ENCODE data around the gene HAND1.

The HAND1 gene

DNA sequence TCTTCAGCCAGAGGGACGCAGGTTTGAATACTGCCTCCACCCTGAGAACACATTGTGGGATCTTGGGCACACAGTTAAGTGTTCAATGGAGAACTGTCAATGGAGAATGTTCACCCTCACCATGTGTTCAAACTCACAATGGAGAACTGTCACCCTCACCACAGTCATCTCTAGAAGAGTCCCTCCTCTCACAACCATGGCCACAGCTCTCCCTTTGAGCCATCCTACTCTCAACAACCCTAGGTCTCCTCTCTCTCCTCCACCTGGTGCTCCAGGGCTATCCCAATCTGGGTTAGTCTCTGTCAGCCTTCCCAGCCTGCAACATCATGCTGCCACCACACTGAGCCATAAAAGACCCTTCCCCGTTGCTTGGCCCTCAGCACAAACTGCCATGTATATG is 36.3 kb upstream of the HAND1 start:
- TF ChIP-seq, protein P1, sequence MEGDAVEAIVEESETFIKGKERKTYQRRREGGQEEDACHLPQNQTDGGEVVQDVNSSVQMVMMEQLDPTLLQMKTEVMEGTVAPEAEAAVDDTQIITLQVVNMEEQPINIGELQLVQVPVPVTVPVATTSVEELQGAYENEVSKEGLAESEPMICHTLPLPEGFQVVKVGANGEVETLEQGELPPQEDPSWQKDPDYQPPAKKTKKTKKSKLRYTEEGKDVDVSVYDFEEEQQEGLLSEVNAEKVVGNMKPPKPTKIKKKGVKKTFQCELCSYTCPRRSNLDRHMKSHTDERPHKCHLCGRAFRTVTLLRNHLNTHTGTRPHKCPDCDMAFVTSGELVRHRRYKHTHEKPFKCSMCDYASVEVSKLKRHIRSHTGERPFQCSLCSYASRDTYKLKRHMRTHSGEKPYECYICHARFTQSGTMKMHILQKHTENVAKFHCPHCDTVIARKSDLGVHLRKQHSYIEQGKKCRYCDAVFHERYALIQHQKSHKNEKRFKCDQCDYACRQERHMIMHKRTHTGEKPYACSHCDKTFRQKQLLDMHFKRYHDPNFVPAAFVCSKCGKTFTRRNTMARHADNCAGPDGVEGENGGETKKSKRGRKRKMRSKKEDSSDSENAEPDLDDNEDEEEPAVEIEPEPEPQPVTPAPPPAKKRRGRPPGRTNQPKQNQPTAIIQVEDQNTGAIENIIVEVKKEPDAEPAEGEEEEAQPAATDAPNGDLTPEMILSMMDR (IDR thresholded peaks at IDR 0.05; ENCODE audit: low read depth, low read length) = no peak
- no peak for DNase-seq (ENCODE audit: extremely low read depth, low read depth)

DNA sequence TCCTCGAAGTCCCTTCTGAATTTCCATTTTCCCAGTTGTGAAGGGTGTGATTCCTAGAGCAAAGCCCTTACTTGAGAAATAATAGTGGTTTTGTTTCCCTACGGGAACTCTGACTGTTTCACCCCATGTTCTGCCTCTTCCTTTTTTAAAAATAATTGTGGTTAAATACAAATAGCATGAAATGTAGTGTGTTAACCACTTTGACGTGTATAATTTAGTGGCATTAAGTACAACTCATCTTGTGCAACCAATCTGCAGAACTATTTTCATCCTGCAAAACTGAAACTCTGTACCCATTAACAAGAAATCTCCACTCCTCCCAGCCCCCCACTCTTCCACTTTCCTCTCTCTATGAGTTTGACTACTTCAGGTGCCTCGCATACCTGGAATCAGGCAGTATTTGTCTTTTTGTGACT is 35.6 kb upstream of the HAND1 start:
- TF ChIP-seq, protein P1 (IDR thresholded peaks at IDR 0.05; ENCODE audit: low read depth, low read length) = no peak
- no peak for DNase-seq (ENCODE audit: extremely low read depth, low read depth)

DNA sequence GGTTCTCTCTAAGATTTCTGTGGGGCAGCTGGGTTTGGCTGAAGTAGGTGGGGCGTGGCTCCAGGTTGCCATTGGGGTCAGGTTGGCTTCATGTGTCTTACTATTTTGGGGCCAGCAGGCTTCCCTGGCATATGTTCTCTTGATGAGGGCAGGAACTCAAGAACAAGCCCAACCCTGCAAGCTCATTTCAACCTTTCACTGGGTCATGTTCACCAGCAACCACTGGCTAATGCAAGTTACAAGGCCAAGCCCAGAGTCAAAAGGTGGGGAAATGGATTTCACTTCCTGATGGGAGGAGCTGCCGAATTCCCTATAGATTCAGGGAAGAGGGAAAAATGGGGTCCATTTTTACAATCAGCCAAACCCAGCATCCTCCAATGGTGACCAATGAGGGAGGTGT is 34.0 kb upstream of the HAND1 start:
- DNase-seq (ENCODE audit: extremely low read depth, low read depth) = no peak
- TF ChIP-seq, protein P1 (IDR thresholded peaks at IDR 0.05; ENCODE audit: low read depth, low read length) = no peak

DNA sequence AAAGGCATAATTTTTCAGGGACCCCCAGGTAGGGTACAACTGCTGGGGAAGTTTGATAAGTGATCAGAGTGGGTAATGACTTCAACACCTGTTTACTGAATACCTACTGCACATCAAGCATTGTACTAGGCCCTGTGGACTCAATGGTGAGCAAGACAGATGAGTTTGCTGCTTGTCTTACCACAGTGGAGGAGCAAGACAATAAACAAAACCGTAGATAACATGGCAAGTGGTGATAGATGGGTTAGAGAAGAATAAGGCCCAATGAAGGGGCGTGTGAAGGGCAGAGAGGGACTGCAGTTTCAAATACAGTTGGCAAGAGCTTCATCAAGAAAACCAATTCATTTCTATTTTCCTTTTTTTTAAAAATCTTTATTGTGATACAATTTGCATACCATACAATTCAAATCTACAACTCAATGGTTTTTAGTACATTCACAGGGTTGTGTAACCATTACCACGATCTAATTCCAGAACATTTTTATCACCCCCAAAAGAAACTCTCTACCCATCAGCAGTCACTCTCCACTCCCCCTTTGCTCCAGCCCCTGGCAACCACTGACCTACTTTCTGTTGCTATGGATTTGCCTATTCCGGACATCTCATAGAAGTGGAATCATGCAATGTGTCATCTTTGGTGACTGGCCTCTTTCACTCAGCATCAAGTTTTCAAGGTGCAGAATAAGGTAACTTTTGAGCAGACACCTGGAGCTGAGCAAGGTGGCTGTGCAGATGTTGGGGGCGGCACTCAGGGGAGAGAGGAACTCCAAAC is 31.9 kb upstream of the HAND1 start:
- TF ChIP-seq, protein P1 (IDR thresholded peaks at IDR 0.05; ENCODE audit: low read depth, low read length) = no peak
- no peak for DNase-seq (ENCODE audit: extremely low read depth, low read depth)

DNA sequence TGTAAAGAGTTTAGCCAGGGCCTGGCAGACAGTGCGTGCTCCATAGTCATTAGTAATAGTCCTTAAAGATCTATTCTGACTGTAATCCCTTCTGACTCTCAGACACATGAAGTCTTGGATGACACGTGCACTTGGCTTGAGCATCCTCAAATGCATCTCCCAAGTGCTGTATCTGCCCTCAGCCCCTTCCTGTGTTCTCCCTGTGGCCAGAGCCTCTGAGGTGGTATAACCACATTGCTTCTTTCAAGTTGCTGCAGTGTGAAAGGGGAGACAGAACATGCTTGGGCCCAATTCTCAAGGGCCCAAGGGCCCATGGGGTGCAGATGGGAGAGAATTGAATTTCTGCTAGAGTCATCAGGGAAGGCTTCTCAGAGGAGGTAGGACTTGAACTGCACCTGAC is 30.1 kb upstream of the HAND1 start:
- DNase-seq (ENCODE audit: extremely low read depth, low read depth) = no peak
- TF ChIP-seq, protein P1 (IDR thresholded peaks at IDR 0.05; ENCODE audit: low read depth, low read length) = no peak

DNA sequence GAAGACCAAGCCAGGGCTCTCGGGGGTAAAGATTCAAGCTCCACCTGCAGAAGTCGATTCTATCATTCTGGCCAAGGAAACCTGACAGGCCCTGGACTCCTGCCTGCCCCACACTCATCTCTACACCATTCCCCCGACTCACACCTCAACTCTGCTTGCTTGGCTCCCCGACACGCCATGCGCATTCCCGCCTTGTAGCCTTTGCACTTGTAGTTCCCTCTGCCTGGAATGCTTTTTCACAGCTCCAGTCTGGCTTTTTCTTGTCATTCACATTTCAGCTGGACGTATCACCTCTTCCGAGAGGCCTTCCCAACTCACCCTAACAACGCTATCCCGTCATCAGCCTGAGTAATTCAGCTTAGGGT is 28.7 kb upstream of the HAND1 start:
- no peak for DNase-seq (ENCODE audit: extremely low read depth, low read depth)
- TF ChIP-seq, protein P1 (IDR thresholded peaks at IDR 0.05; ENCODE audit: low read depth, low read length) = no peak

DNA sequence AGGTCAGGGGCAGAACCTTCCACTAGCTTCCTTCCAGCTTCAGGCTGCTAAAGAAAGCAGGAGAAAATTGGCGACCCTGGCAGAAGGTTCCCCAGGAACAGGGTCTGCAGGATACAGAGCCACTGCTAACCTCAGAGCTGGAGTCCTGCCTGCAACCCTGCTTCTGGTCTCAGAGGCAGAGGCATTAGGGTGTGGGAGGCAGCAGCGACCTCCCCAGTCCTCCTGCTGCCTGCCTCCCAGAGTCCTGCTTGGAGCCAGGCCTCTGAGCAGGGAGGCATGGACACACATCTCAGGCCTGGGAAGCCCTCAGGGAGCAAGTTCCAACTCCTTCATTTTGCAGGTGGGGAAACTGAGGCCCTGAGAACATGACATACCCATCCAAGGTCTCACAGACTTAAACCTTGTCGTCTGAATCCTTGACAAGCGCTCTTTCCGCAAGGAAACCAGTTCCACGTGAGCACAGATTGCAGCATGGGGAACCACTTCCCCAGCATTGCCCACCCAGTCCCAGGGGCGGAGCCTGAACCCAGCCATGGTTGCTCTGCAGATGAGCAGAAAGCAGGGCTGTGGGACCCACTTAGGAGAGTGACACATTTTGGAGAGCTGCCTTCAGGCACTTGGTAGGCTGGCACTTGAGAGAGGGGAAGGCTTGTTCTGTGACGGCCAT is 28.2 kb upstream of the HAND1 start:
- DNase-seq (ENCODE audit: extremely low read depth, low read depth) = no peak
- TF ChIP-seq, protein P1 (IDR thresholded peaks at IDR 0.05; ENCODE audit: low read depth, low read length) = no peak

Data from AG09319 (cell line).